Activated T-helper 2 cell treated with anti-CD3 and anti-CD28 coated beads, Interferon-gamma antibody, Interleukin-2, Interleukin-4, amounts not matched to agents 10 μg/mL and 5 μg/mL and 100 μg/mL, durations not matched to agents 14 hours and 24 hours and 36 hours (primary cell): ENCODE data around the gene APOB. TPM values are rescaled to one million over a fixed set of nuclear protein-coding genes. Genes with fewer than 3 reads are reported as not detected.

Experiments
- DNase-seq: peaks from one replicate; pipeline ENCODE4 v3.0.0; 2021; ENCODE audit warnings: low spot score
- H3K27ac Mint-ChIP-seq: one replicate; pipeline ENCODE4 v1.8.0; 2021; ENCODE audit warnings: mixed read lengths
- H3K27me3 Mint-ChIP-seq: one replicate; pipeline ENCODE4 v1.8.0; 2021; ENCODE audit warnings: low read depth, mixed read lengths
- H3K36me3 Mint-ChIP-seq: one replicate; pipeline ENCODE4 v1.8.0; 2021; ENCODE audit warnings: low read depth, mixed read lengths
- H3K4me1 Mint-ChIP-seq: one replicate; pipeline ENCODE4 v1.8.0; 2021; ENCODE audit warnings: low read depth, mixed read lengths
- H3K4me3 Mint-ChIP-seq: one replicate; pipeline ENCODE4 v1.8.0; 2021; ENCODE audit warnings: low read depth, mild to moderate bottlenecking, moderate library complexity, mixed read lengths
- H3K9me3 Mint-ChIP-seq: one replicate; pipeline ENCODE4 v1.8.0; 2021; ENCODE audit warnings: mixed read lengths
- intact Hi-C: fragments of 100-400 bp; cut with micrococcal nuclease; formaldehyde crosslinking; loops from one replicate; pipeline ENCODE4 v1.15.1; 2023
- total RNA-seq: library from RNA; stranded (reverse); gene quantifications from 2 replicates; pipeline ENCODE4 v1.2.3, GENCODE V29; 2022

APOB gene
- total RNA-seq, 1 donor from 2014 or later = not detected

DNA sequence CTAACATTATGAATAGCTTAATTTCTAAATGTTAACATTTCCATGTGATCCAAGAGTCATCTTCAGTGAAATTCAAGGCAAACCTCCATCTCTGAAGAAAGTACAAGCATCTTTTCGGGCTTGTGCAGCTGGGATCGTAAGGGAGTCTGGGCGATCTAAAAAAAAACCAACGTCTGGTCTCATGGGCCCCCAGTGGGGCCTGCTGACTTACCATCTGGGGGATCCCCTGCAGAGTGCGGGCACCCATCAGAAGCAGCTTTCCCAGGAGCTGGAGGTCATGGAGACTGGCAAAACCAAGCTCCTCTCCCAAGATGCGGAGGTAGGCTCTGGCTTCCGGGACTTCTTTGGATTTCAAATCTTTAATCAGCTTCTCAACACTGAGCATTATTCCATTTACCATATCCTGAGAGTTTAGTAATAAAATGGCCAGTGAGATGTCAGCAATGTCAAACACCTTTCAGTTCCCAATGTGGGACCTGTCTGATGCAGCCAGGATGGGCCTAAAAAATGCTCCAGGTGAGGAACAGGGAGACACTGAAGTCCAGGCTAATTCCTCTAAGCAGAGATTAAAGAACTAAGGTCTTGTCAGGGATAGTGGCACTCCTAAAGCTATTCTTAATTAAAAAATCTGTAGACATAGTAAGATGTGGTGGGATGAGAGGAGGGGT is 19.0 kb downstream of the APOB start:
- Mint-ChIP-seq H3K27ac (no peak overlapping the region), H3K27me3 (no peaks in the 10 kb centered on the region), H3K9me3 (no peaks in the 10 kb centered on the region), H3K36me3 (no peaks in the 10 kb centered on the region), H3K4me3 (no peak overlapping the region), H3K4me1 (no peaks in the 10 kb centered on the region)
- DNase-seq = no peak
- intact Hi-C loops = no loop called here

DNA sequence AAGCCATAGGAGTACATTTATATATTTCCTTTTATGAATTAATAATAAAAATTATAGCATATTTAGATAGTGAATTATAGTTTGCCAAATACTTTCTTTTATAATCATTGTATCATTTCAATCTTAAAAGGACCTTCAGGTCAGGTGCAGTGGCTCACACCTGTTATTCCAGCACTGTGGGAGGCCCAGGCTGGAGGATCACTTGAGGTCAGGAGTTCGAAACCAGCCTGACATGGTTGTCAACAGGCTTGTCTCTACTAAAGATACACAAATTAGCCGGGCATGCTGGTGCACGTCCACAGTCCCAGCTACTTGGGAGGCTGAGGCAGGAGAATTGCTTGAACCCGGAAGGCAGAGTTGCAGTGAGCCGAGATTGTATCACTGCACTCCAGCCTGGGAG is 19.7 kb downstream of the APOB start:
- H3K27ac Mint-ChIP-seq = no peak overlapping the region
- no peaks in the 10 kb centered on the region for H3K9me3 Mint-ChIP-seq
- no peaks in the 10 kb centered on the region for H3K4me1 Mint-ChIP-seq
- H3K4me3 Mint-ChIP-seq = no peak overlapping the region
- DNase-seq = no peak
- no peaks in the 10 kb centered on the region for H3K27me3 Mint-ChIP-seq
- H3K36me3 Mint-ChIP-seq = no peaks in the 10 kb centered on the region
- intact Hi-C loops = no loop called here

- no peak for DNase-seq
- Mint-ChIP-seq H3K4me1 (no peaks in the 10 kb centered on the region), H3K9me3 (no peaks in the 10 kb centered on the region), H3K27ac (no peak overlapping the region), H3K27me3 (no peaks in the 10 kb centered on the region), H3K4me3 (no peak overlapping the region), H3K36me3 (no peaks in the 10 kb centered on the region)
- intact Hi-C loops = no loop called here
Observed at GRCh38 chr2:21023419-21024181, 20.3 kb downstream of the APOB start.

DNA sequence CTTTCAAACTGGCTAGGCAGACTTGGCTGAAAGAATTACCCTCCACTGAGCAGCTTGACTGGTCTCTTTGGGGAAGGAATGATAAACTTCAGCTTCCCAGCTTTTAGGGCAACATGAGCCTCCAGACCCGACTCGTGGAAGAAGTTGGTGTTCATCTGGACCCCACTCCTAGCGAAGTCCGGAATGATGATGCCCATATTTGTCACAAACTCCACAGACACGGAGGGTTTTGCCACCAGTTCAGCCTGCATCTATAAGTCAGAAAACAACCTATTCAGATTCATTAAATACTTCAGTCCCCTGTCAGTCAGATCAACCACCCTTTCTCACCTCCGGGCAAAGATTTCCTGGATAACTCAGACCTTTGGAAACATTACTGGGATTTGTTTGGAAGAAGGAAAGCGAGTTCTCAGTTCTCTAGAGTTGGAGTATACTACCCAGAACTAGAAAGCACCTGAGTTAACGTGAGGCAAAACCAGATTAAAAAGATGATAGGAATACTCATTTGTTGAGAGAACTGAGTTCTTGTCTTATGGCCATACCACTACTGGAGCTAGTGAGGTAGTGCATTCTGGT is 21.0 kb downstream of the APOB start:
- H3K27ac Mint-ChIP-seq = no peak overlapping the region
- H3K9me3 Mint-ChIP-seq = no peaks in the 10 kb centered on the region
- no peaks in the 10 kb centered on the region for H3K36me3 Mint-ChIP-seq
- intact Hi-C loops = no loop called here
- no peak overlapping the region for H3K4me3 Mint-ChIP-seq
- H3K4me1 Mint-ChIP-seq = no peaks in the 10 kb centered on the region
- no peaks in the 10 kb centered on the region for H3K27me3 Mint-ChIP-seq
- DNase-seq = no peak

GRCh38 chr2:21021430-21021829 is 22.4 kb downstream of the APOB start:
- intact Hi-C loops = no loop called here
- Mint-ChIP-seq H3K4me1 (no peaks in the 10 kb centered on the region), H3K9me3 (no peaks in the 10 kb centered on the region), H3K36me3 (no peaks in the 10 kb centered on the region), H3K27me3 (no peaks in the 10 kb centered on the region), H3K27ac (no peak overlapping the region), H3K4me3 (no peak overlapping the region)
- no peak for DNase-seq

DNA sequence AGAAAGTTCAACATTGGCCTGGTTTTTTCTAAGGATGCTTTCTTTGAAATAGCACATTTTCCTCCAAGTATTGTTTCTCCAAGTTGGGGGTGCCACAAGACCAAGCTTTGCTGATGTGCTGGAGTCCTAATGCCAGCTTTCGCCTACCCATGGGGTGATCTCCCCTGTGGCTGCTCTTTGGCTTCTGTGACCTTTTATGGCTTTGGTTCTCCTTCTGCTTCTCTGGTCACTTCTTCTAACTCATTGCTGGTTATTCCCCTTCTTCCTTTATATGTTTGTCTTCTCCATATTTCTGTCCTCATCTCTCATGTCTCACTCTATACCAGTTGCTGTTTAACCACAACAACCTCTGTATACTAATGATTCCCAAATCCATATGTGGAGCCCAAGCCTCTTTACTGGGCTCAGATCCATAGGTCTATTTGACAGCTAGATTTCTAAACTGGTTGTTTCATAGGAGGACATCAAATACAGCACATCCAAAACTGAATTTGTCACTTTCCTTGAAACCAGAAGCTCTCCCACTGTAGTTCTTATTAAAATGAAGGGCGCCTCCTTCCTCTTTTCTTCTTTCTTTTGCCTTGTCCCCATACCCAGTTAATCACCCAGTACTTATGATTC is 23.1 kb downstream of the APOB start:
- Mint-ChIP-seq H3K27ac (no peak overlapping the region), H3K27me3 (no peaks in the 10 kb centered on the region), H3K9me3 (no peaks in the 10 kb centered on the region), H3K4me1 (no peaks in the 10 kb centered on the region), H3K36me3 (no peaks in the 10 kb centered on the region), H3K4me3 (no peak overlapping the region)
- DNase-seq = no peak
- intact Hi-C loops = no loop called here

DNA sequence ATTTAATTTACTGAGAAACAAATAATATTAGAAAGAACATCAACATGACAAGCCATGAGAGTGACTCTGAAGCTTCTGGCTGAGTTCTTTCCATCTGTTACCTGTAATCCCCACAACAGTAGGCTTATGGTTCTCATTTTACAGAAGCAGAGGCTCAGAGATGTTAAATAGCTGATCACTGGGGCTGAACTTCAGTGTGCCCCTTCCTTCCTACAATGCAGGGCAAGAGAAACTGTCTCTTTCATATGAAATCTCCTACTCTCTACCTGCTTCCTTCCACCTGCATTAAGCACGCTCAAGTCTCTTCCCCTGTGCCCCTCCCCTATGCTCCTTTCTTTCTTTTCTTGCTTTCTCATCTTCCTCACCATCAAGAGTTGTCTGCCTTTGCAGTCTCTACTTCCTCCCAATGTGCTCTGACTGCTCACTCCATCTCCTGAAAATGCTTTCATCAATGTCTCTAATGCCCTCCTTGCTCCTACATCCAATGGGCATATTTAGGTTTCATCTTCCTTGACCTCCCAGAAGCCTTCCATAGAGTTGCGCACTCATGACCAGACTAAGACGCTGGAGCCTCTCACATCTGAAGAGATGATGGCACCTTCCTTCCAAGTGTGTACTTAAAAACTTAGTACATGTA is 23.7 kb downstream of the APOB start:
- Mint-ChIP-seq H3K27me3 (no peaks in the 10 kb centered on the region), H3K4me3 (no peak overlapping the region), H3K27ac (no peak overlapping the region), H3K4me1 (no peaks in the 10 kb centered on the region), H3K9me3 (no peaks in the 10 kb centered on the region), H3K36me3 (no peaks in the 10 kb centered on the region)
- DNase-seq = no peak
- intact Hi-C loops = no loop called here

DNA sequence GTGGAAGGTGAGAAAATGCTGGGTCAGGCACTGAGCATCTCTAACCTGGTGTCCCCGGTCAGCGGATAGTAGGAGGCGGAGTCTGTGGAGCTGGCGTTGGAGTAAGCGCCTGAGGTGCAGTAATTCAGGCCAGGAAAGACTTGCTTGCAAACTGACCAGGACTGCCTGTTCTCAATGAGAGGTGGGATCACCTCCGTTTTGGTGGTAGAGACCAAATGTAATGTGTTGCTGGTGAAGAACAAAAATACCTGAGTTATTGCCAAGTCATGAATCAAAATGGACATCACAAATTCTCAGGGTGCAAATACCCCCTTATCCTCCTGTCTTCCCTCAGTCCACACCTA is 24.2 kb downstream of the APOB start:
- no peak for DNase-seq
- Mint-ChIP-seq H3K27ac (no peak overlapping the region), H3K4me1 (no peaks in the 10 kb centered on the region), H3K9me3 (no peaks in the 10 kb centered on the region), H3K27me3 (no peaks in the 10 kb centered on the region), H3K36me3 (no peaks in the 10 kb centered on the region), H3K4me3 (no peak overlapping the region)
- intact Hi-C loops = no loop called here

DNA sequence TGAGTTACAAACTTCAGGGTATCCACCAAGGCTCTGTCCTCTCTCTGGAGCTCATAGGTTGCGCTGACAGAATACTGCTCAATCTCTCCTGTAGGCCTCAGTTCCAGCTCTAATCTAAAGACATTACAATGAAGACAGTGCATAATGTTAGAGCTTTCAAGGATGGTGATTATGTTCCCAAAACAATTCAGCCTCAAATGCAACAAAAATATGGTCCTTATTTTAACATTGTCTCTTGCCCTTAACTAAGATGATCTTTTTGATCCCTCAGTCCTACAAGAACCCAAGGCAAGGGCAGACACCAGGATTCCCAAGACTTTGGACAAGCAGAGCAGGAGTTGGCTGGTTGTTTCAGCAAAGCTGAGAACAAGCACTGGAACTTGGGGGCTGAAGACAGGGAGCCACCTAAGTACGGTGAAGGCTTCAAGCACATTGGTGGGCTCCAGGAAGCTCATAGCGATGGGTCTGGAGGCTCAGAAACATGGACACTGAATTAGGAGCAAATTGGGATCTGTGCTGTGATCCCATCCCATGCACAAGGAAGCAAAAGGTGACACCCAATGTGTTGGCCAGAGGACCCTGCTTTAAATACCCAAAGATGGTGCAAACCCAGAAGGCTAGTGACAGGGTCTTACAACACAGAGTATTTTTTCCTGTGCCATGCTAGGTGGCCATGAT is 24.7 kb downstream of the APOB start:
- H3K4me1 Mint-ChIP-seq = no peaks in the 10 kb centered on the region
- H3K36me3 Mint-ChIP-seq = no peaks in the 10 kb centered on the region
- H3K9me3 Mint-ChIP-seq = no peaks in the 10 kb centered on the region
- no peak overlapping the region for H3K4me3 Mint-ChIP-seq
- no peaks in the 10 kb centered on the region for H3K27me3 Mint-ChIP-seq
- no peak for DNase-seq
- no peak overlapping the region for H3K27ac Mint-ChIP-seq
- intact Hi-C loops = no loop called here

- no peak overlapping the region for H3K4me3 Mint-ChIP-seq
- no peaks in the 10 kb centered on the region for H3K4me1 Mint-ChIP-seq
- no peaks in the 10 kb centered on the region for H3K36me3 Mint-ChIP-seq
- no peaks in the 10 kb centered on the region for H3K9me3 Mint-ChIP-seq
- no peak overlapping the region for H3K27ac Mint-ChIP-seq
- no peaks in the 10 kb centered on the region for H3K27me3 Mint-ChIP-seq
- intact Hi-C loops = no loop called here
- no peak for DNase-seq
Observed at GRCh38 chr2:21018290-21018689, 25.6 kb downstream of the APOB start.

GRCh38 chr2:21017748-21018276 is 26.1 kb downstream of the APOB start:
- H3K27me3 Mint-ChIP-seq = no peaks in the 10 kb centered on the region
- DNase-seq = no peak
- no peaks in the 10 kb centered on the region for H3K36me3 Mint-ChIP-seq
- H3K4me3 Mint-ChIP-seq = no peak overlapping the region
- no peaks in the 10 kb centered on the region for H3K9me3 Mint-ChIP-seq
- no peak overlapping the region for H3K27ac Mint-ChIP-seq
- intact Hi-C loops = no loop called here
- no peaks in the 10 kb centered on the region for H3K4me1 Mint-ChIP-seq

GRCh38 chr2:21015281-21015645 is 28.6 kb downstream of the APOB start:
- no peaks in the 10 kb centered on the region for H3K4me1 Mint-ChIP-seq

More at GRCh38 chr2:21015281-21015645, 28.6 kb downstream of the APOB start:
- intact Hi-C loops = no loop called here
- no peak for DNase-seq
- no peaks in the 10 kb centered on the region for H3K27me3 Mint-ChIP-seq
- H3K36me3 Mint-ChIP-seq = no peaks in the 10 kb centered on the region
- H3K4me3 Mint-ChIP-seq = no peak overlapping the region
- H3K9me3 Mint-ChIP-seq = no peaks in the 10 kb centered on the region
- no peak overlapping the region for H3K27ac Mint-ChIP-seq
